Stomach (tissue), 9 donors: ENCODE results near the gene STAMBPL1. TPM values are rescaled to one million over a fixed set of nuclear protein-coding genes. Genes with fewer than 3 reads are reported as not detected.
"Not testable (repeated sequence)": the region's sequence is repeated elsewhere in the genome, so short reads cannot be mapped to it uniquely, and the experiment has no call there.

Source experiments
- DNase-seq, 2 donors: peaks; one replicate each; pipeline versions ENCODE4 v3.0.0 to v3.0.0-alpha.2; 2013 to 2019
- H3K27ac ChIP-seq, 5 donors: fragments of 200-600 bp in 4 of 5; sonication (generic) in 4 of 5; one replicate each; pipeline ENCODE4 v1.5.1; 2013 to 2019; ENCODE audit warnings: mild to moderate bottlenecking in 1 of 5, moderate library complexity in 1 of 5
- H3K27me3 ChIP-seq, 3 donors: fragments of 200-600 bp; sonication (generic); one replicate each; pipeline ENCODE4 v1.5.1; 2017 to 2019; ENCODE audit warnings: mixed run types in 1 of 3
- H3K36me3 ChIP-seq, 4 donors: fragments of 200-600 bp; sonication (generic); 1 replicate in 3 of 4; 2 replicates in 1 of 4; pipeline ENCODE4 v1.5.1; 2016 to 2019
- H3K4me1 ChIP-seq, 4 donors: fragments of 200-600 bp; sonication (generic); one replicate each; pipeline ENCODE4 v1.5.1; 2016 to 2019
- H3K4me3 ChIP-seq, 4 donors: fragments of 200-600 bp; sonication (generic) in 3 of 4; one replicate each; pipeline ENCODE4 v1.5.1; 2016 to 2019; ENCODE audit warnings: mild to moderate bottlenecking in 1 of 4
- H3K9me3 ChIP-seq, 4 donors: fragments of 200-600 bp; sonication (generic); one replicate each; pipeline ENCODE4 v1.5.1; 2016 to 2019
- CTCF ChIP-seq, 7 experiments: fragments of 450-650 bp in 4 of 7; fragments of 200-600 bp in 3 of 7; sonication (generic) in 3 of 7; IDR thresholded peaks; one replicate each; pipeline ENCODE4 v1.5.1; 2016 to 2019; ENCODE audit warnings: antibody characterized with exemption in 7 of 7, control low read depth in 2 of 7, mild to moderate bottlenecking in 1 of 7
- EP300 ChIP-seq: sonication (generic); formaldehyde crosslinking; IDR thresholded peaks from one replicate; pipeline ENCODE4 v1.6.1; 2017; ENCODE audit warnings: antibody characterized with exemption
- POLR2A ChIP-seq, 4 donors: fragments of 450-650 bp; IDR thresholded peaks; one replicate each; pipeline ENCODE4 v1.6.1; 2016; ENCODE audit warnings: antibody characterized with exemption in 4 of 4, control low read depth in 2 of 4, mild to moderate bottlenecking in 1 of 4, moderate library complexity in 1 of 4
- POLR2AphosphoS5 ChIP-seq, 3 donors: sonication (generic); formaldehyde crosslinking; IDR thresholded peaks; one replicate each; pipeline ENCODE4 v1.6.1; 2016; ENCODE audit warnings: antibody characterized with exemption in 3 of 3
- WGBS, 5 donors: extraction: QIAGEN DNeasy Blood & Tissue Kit in 3 of 5; methylation state at CpG; one replicate each; pipeline versions ENCODE4 v1.1.5 to v1.1.7; 2013 to 2018; 5-methylcytosine and 5-hydroxymethylcytosine counted together
- intact Hi-C: fragments of 100-400 bp; cut with DNase I; formaldehyde crosslinking; loops from one replicate; pipeline ENCODE4 v1.15.1; 2023; ENCODE audit warnings: low total_unique reads
- polyA plus RNA-seq, 3 donors: library from polyadenylated mRNA; stranded (reverse); fragments of 200-250 nt; gene quantifications; one replicate each; pipeline ENCODE4 v1.2.3, GENCODE V29; 2013
- total RNA-seq, 5 donors: library from RNA; depleted of rRNA; stranded (reverse); fragments of >200 nt; gene quantifications; one replicate each; pipeline versions ENCODE4 v1.1.0 to v1.2.3, GENCODE V29; 2014 to 2016
- donor health status: healthy with polysubstance abuse.
- donor health status: Bipolar disorder and iron deficiency.
- donor health status: healthy.

STAMBPL1 gene
- total and polyA plus RNA-seq, 8 donors = 3.2 to 40.8 (median 8.4) TPM

GRCh38 chr10:88931548-88931947 lies 51.5 kb downstream of the STAMBPL1 start:
- Histone ChIP-seq H3K4me3 (no peak overlapping the region), H3K27me3 (no peaks in the 10 kb centered on the region), H3K36me3 (peaks cover 0 to 15% (median 7%) of the 10 kb centered on the region in 4 donors), H3K9me3 (no peaks in the 10 kb centered on the region), H3K4me1 (peaks cover 17 to 38% (median 22%) of the 10 kb centered on the region in 4 donors), H3K27ac (peak overlapping the region in 3 of 5 donors; percentile 11 to 70 (median 53))
- no peak for DNase-seq
- intact Hi-C loops = loop anchor here (5.0 kb wide), 1 partner anchor 94 kb away; no protein-coding TSS in a partner anchor
- TF ChIP-seq POLR2A (IDR thresholded peaks at IDR 0.05) (no peak), CTCF (IDR thresholded peaks at IDR 0.05) (no peak), EP300 (no peak), POLR2AphosphoS5 (IDR thresholded peaks at IDR 0.05) (no peak)
- WGBS, 5 donors = 67 to 85% (median 79%) methylated on average over 1 of the region's 1 CpG

- H3K27me3 ChIP-seq, H3K4me3 ChIP-seq, H3K9me3 ChIP-seq, DNase-seq: not testable (repeated sequence)
- Histone ChIP-seq H3K36me3 (peaks cover 0 to 20% (median 11%) of the 10 kb centered on the region in 4 donors), H3K4me1 (peaks cover 16 to 34% (median 17%) of the 10 kb centered on the region in 4 donors), H3K27ac (peak overlapping the region in 4 of 5 donors; percentile 47 to 70 (median 54))
- intact Hi-C loops = loop anchor here (5.0 kb wide), 1 partner anchor 95 kb away; no protein-coding TSS in a partner anchor
- WGBS, 5 donors = 81 to 90% (median 82%) methylated on average over 5 of the region's 5 CpGs
Observed at GRCh38 chr10:88932029-88932428, 52.0 kb downstream of the STAMBPL1 start.

- intact Hi-C loops = loop anchor here (5.0 kb wide), 1 partner anchor 95 kb away; no protein-coding TSS in a partner anchor
- TF ChIP-seq CTCF (IDR thresholded peaks at IDR 0.05) (peak in 5 of 7 experiments; percentile 87 to 94 (median 92)), POLR2AphosphoS5 (IDR thresholded peaks at IDR 0.05) (peak; percentile 12 to 79 (median 24)), EP300 (no peak), POLR2A (IDR thresholded peaks at IDR 0.05) (no peak)
- no peaks in the 10 kb centered on the region for H3K27me3 ChIP-seq
- no peak overlapping the region for H3K4me3 ChIP-seq
- H3K36me3 ChIP-seq = peaks cover 4 to 27% (median 16%) of the 10 kb centered on the region in 4 donors
- H3K4me1 ChIP-seq = peaks cover 13 to 27% (median 16%) of the 10 kb centered on the region in 4 donors
- H3K9me3 ChIP-seq = no peaks in the 10 kb centered on the region
- H3K27ac ChIP-seq = peak overlapping the region in 4 of 5 donors; percentile 47 to 70 (median 54)
- DNase-seq = peak; percentile 32 to 89
- 35 to 52% (median 52%) methylated on average over 7 of the region's 7 CpGs for WGBS, 5 donors
Observed at GRCh38 chr10:88932539-88933256, 52.7 kb downstream of the STAMBPL1 start.

GRCh38 chr10:88933564-88933963 lies 53.5 kb downstream of the STAMBPL1 start:
- intact Hi-C loops = loop anchor here (5.0 kb wide), 1 partner anchor 96 kb away; no protein-coding TSS in a partner anchor
- H3K4me3 ChIP-seq = no peak overlapping the region
- peak overlapping the region in 2 of 5 donors; percentile 9 to 70 for H3K27ac ChIP-seq
- no peaks in the 10 kb centered on the region for H3K9me3 ChIP-seq
- peaks cover 4 to 35% (median 25%) of the 10 kb centered on the region in 4 donors for H3K36me3 ChIP-seq
- no peaks in the 10 kb centered on the region for H3K27me3 ChIP-seq
- no peak for DNase-seq
- TF ChIP-seq POLR2A (IDR thresholded peaks at IDR 0.05) (no peak), EP300 (no peak), POLR2AphosphoS5 (IDR thresholded peaks at IDR 0.05) (no peak), CTCF (IDR thresholded peaks at IDR 0.05) (no peak)
- H3K4me1 ChIP-seq = peaks cover 13 to 31% (median 16%) of the 10 kb centered on the region in 4 donors
- 82 to 90% (median 83%) methylated on average over 2 of the region's 2 CpGs for WGBS, 5 donors
